NB4 (cell line): ENCODE measurements around the gene FAM98B.

ENCODE experiments used
- MAX ChIP-seq: IDR thresholded peaks from 2 replicates; pipeline ENCODE4 v1.6.1; 2011; ENCODE audit warnings: low read depth, low read length
- MYC ChIP-seq: IDR thresholded peaks from 2 replicates; pipeline ENCODE4 v1.6.1; 2011; ENCODE audit warnings: low read depth, low read length
- POLR2A ChIP-seq: IDR thresholded peaks from 2 replicates; pipeline ENCODE4 v1.6.1; 2011; ENCODE audit warnings: mild to moderate bottlenecking; ENCODE audit not compliant: insufficient read length; ENCODE audit errors: extremely low read depth
- TF ChIP-seq, protein P1 (sequence below): IDR thresholded peaks from one replicate; pipeline ENCODE4 v1.5.1; 2012; ENCODE audit warnings: low read depth, low read length

GRCh38 chr15:38525489-38525888 is 71.6 kb downstream of the FAM98B start:
- TF ChIP-seq, protein P1, sequence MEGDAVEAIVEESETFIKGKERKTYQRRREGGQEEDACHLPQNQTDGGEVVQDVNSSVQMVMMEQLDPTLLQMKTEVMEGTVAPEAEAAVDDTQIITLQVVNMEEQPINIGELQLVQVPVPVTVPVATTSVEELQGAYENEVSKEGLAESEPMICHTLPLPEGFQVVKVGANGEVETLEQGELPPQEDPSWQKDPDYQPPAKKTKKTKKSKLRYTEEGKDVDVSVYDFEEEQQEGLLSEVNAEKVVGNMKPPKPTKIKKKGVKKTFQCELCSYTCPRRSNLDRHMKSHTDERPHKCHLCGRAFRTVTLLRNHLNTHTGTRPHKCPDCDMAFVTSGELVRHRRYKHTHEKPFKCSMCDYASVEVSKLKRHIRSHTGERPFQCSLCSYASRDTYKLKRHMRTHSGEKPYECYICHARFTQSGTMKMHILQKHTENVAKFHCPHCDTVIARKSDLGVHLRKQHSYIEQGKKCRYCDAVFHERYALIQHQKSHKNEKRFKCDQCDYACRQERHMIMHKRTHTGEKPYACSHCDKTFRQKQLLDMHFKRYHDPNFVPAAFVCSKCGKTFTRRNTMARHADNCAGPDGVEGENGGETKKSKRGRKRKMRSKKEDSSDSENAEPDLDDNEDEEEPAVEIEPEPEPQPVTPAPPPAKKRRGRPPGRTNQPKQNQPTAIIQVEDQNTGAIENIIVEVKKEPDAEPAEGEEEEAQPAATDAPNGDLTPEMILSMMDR, result no peak
- TF ChIP-seq POLR2A (no peak), MAX (no peak), MYC (no peak)
